ENCODE data around the gene ARRB1. TPM values are rescaled to one million over a fixed set of nuclear protein-coding genes. Genes with fewer than 3 reads are reported as not detected.

Gene ARRB1
- total RNA-seq, 1 donor from 2014 or later, result 187 TPM

GRCh38 chr11:75230621-75231020 lies 120.8 kb downstream of the ARRB1 start:
- no peak for DNase-seq
- Histone ChIP-seq H3K27me3 (ENCODE audit: low read depth) (peaks cover 8% of the 10 kb centered on the region), H3K36me3 (no peaks in the 10 kb centered on the region), H3K27ac (no peak overlapping the region), H3K4me1 (no peaks in the 10 kb centered on the region), H3K4me3 (no peak overlapping the region), H3K9me3 (no peaks in the 10 kb centered on the region)
- ATAC-seq, result no peak
- TF ChIP-seq CTCF (IDR thresholded peaks at IDR 0.05), result no peak
- intact Hi-C loops (cut with DNase I), result no loop called here

- Histone ChIP-seq H3K9me3 (no peaks in the 10 kb centered on the region), H3K4me3 (no peak overlapping the region), H3K4me1 (no peaks in the 10 kb centered on the region), H3K36me3 (no peaks in the 10 kb centered on the region), H3K27me3 (ENCODE audit: low read depth) (peaks cover 8% of the 10 kb centered on the region), H3K27ac (no peak overlapping the region)
- intact Hi-C loops (cut with DNase I), result no loop called here
- ATAC-seq (no peak), DNase-seq (no peak)
- TF ChIP-seq CTCF (IDR thresholded peaks at IDR 0.05), result no peak
Measured at GRCh38 chr11:75229466-75229865, 122.0 kb downstream of the ARRB1 start.

GRCh38 chr11:75225794-75226193 lies 125.7 kb downstream of the ARRB1 start:
- Histone ChIP-seq H3K27ac (no peak overlapping the region), H3K9me3 (no peaks in the 10 kb centered on the region), H3K4me3 (no peak overlapping the region), H3K4me1 (no peaks in the 10 kb centered on the region), H3K36me3 (no peaks in the 10 kb centered on the region), H3K27me3 (ENCODE audit: low read depth) (peaks cover 1% of the 10 kb centered on the region)
- intact Hi-C loops (cut with DNase I), result no loop called here
- no peak for TF ChIP-seq CTCF (IDR thresholded peaks at IDR 0.05)
- DNase-seq (no peak), ATAC-seq (no peak)

- Histone ChIP-seq H3K27ac (no peak overlapping the region), H3K4me3 (no peak overlapping the region), H3K4me1 (no peaks in the 10 kb centered on the region), H3K9me3 (no peaks in the 10 kb centered on the region), H3K36me3 (no peaks in the 10 kb centered on the region), H3K27me3 (ENCODE audit: low read depth) (no peaks in the 10 kb centered on the region)
- ATAC-seq (no peak), DNase-seq (no peak)
- no peak for TF ChIP-seq CTCF (IDR thresholded peaks at IDR 0.05)
- intact Hi-C loops (cut with DNase I), result no loop called here
Measured at GRCh38 chr11:75223954-75224643, 127.4 kb downstream of the ARRB1 start.

DNA sequence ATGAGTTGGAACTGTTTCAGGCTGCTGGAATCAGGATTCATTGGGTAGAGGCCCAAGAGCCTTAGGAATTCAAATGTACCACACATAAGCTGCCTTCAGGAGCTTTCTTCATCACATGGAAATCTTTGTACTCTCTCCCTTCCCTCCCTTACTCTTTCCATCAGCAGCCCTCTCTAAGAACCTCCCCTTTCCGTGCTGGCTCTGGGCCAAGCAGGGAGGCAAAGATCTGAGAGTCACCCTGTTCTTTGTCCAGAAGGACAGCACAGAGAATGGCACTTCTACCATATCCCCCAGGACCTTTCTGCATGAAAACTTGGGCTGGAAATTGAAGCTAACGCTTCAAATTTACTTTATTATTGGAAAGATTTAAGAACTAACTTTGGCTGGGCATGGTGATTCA lies 131.6 kb downstream of the ARRB1 start:
- Histone ChIP-seq H3K4me1 (no peaks in the 10 kb centered on the region), H3K4me3 (no peak overlapping the region), H3K27ac (no peak overlapping the region), H3K36me3 (no peaks in the 10 kb centered on the region), H3K9me3 (no peaks in the 10 kb centered on the region), H3K27me3 (ENCODE audit: low read depth) (no peaks in the 10 kb centered on the region)
- no peak for TF ChIP-seq CTCF (IDR thresholded peaks at IDR 0.05)
- intact Hi-C loops (cut with DNase I), result no loop called here
- no peak for ATAC-seq
- DNase-seq, result no peak

All from lower lobe of right lung (tissue), 2 donors.